Stimulated activated CD4-positive, alpha-beta T cell treated with anti-CD3 and anti-CD28 coated beads, Interleukin-4, amount 100 ng/mL, for 48 hours (primary cell): ENCODE data around the gene SLC7A1.

ENCODE experiments used
- DNase-seq, 2 donors: peaks; one replicate each; pipeline ENCODE4 v3.0.0-alpha.2; 2020; ENCODE audit warnings: low read depth in 2 of 2

Gene SLC7A1

GRCh38 chr13:29530901-29531300 lies 64.6 kb downstream of the SLC7A1 start:
- no peak for DNase-seq

DNA sequence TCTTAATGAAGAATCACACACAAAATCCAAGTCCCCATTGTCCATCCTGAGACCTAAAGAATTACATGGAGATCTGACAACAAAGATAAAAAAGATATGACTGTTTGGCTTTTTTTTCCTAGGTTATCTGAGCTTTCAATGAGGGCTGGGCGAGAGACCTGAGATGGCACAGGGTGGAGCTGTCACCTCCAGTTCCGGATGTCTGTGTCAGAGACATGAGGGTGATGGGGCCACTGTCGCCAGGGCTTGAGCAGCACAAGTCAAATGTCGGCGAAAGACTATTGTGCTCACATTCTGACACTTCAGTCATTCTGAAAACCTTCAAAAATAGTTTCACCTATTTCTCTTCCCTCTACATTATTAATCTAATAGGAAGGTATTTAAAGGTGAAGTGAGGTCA lies 65.7 kb downstream of the SLC7A1 start:
- DNase-seq = no peak

GRCh38 chr13:29527916-29528315 lies 67.6 kb downstream of the SLC7A1 start:
- no peak for DNase-seq

- no peak for DNase-seq
Measured at GRCh38 chr13:29527511-29527910, 68.0 kb downstream of the SLC7A1 start.

DNA sequence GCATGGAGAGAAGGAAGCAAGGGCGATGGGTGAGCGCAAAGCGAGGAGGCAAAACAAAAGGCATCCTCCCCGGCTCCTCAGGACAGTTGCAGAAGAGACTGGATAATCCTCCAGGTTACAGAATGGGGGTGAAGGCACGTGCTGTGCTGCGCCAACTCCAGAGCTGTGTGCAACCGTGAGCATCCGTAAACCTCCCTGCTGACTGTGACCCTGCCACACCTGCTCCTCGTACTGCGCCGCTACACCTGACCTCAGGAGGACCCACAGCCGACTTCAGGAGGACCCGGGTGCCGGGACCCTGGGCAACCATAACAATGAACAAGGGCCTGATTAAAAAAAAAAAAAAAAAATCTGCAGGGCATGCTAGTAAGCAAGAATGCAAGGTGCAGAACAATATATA lies 68.7 kb downstream of the SLC7A1 start:
- no peak for DNase-seq

GRCh38 chr13:29525757-29526156 lies 69.7 kb downstream of the SLC7A1 start:
- no peak for DNase-seq

GRCh38 chr13:29524641-29525040 lies 70.8 kb downstream of the SLC7A1 start:
- DNase-seq = no peak

- DNase-seq = no peak
Measured at GRCh38 chr13:29524176-29524575, 71.3 kb downstream of the SLC7A1 start.

DNA sequence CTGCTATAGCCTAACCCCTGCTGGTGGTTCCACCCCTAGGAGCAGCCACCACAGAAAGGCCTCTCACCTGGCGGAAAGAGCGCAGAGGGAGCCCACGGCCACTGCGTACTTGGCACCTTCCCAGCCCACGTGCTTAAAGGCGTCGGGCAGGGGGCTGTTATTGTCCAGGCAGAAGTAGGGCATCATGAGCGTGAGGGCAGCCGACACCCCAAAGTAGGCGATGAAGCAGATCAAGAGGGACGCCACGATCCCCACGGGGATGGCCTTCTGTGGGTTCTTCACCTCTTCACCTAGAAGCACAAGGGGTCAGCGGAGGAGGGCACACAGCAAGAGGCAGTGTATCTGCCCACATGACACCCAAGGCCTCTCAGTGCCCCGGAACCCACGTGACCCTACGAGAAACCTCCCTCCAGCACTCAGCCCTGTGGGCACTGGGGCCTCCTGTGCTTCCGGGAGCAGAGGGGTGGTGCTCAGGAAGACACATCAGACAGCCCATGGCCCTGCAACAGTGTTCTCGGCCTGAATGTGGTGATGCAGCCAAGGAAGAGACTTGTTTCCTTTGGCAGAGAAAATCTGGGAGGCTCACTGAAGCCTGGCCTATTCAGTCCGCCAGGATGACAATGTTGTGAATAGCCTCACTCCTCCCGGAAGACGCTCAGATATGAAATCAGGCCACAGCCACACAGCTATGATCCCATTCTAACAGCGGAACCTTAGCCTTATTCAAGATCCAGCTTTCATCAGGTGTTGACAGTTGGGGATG lies 72.1 kb downstream of the SLC7A1 start:
- DNase-seq = no peak

GRCh38 chr13:29522044-29522685 lies 73.3 kb downstream of the SLC7A1 start:
- no peak for DNase-seq

DNA sequence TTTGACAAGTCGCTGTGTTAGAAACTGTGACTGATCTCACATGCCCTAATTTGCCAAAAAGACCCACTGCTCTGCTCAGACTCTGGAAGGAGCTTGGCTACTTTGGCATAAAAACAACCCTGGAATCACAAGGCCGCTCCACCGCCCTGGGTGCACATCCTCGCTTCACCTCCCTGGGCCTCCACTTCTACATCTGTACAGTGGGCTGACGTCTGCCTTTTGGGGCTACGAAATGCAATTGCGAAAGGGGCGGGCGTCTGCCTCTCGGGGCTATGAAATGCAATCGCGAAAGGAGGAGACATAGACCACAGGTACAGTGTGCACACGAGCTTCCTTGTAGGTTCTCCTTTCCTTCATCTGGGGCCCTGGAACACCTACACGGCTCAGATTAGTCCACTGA lies 74.2 kb downstream of the SLC7A1 start:
- DNase-seq = no peak

GRCh38 chr13:29520671-29521070 lies 74.8 kb downstream of the SLC7A1 start:
- no peak for DNase-seq

DNA sequence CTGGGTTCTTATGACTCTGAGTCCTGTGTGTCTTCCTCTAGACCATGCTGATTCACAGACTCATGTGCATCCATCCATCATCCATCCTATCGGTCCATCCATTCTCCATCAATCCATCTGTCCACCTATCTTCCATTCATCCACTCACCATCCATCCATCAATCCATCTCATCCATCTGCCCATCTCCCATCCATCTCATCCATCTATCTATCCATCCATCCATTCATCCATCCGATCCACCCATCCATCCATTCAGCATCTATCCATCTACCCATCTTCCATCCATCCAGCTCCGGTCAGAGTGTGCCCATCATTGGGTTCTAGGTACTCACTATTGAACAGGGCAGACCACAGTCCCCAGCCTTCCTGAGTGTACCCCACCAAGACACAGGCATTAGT lies 75.6 kb downstream of the SLC7A1 start:
- DNase-seq = no peak

DNA sequence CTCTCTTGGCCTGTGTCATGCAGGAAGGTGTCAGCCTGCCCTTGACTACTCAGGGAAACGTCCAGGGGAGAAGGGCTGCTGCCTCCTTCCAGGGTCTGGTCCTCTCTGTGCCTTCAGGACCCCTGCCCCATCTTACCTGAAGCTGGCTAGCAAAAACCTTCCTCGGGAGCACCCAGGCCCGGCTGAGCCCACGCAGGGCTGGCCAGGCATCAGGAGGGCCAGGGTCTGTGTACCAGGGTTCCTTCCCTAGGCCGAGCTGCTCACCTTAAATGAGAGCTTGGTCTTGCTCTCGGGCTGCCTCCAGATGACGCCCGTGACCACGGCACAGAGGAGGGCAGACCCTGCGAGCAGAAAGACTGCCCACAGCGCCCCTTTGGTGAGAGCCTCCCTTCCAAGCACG lies 78.6 kb downstream of the SLC7A1 start:
- DNase-seq = no peak

- DNase-seq = no peak
Measured at GRCh38 chr13:29516012-29516411, 79.5 kb downstream of the SLC7A1 start.

DNA sequence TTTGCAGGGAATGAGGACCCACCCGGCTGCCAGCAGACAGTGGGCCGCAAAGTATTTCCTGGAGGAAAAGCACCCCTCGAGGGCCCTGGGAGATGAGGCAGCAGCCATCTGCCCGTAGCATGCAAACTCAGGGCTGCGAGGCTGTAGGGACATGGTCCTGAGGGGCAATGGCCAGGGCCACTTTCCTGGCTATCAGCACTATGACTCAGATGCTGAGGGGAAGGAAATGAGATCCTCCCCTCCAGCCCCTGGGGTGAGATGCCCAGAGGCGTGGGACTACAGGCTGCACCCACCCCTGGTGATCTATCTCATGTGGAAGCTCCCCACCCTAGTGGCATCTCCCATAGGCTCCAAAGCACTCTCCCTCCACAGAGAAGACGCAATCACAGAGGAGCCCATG lies 80.1 kb downstream of the SLC7A1 start:
- no peak for DNase-seq

DNA sequence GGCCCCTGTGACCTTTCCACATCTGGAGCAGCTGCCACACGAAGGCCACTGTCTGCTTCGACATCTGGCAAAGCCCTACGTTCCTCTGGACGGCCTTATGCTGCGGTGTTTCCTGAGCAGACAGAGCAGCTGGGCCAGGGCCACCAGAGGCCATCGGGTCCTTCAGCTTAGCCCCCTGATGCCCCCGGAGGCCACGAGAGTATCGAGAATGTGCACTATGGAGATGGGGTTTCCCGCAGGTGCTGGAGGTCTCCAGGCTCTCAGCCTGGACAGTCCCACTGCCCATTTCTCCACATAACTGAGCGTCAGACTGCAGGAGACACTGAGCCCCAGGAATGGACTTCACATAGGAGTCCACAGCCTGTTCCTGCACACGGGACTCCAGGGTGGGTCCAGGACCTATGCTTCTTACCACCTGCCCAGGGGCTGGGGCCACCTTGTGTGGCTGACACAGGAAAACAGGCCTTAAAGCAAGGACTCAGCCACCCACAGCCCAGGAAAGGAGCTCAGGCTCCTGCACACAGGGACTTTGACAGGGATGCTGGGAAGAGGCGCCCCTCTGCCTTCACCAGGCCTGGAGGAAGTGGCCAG lies 80.7 kb downstream of the SLC7A1 start:
- no peak for DNase-seq

DNA sequence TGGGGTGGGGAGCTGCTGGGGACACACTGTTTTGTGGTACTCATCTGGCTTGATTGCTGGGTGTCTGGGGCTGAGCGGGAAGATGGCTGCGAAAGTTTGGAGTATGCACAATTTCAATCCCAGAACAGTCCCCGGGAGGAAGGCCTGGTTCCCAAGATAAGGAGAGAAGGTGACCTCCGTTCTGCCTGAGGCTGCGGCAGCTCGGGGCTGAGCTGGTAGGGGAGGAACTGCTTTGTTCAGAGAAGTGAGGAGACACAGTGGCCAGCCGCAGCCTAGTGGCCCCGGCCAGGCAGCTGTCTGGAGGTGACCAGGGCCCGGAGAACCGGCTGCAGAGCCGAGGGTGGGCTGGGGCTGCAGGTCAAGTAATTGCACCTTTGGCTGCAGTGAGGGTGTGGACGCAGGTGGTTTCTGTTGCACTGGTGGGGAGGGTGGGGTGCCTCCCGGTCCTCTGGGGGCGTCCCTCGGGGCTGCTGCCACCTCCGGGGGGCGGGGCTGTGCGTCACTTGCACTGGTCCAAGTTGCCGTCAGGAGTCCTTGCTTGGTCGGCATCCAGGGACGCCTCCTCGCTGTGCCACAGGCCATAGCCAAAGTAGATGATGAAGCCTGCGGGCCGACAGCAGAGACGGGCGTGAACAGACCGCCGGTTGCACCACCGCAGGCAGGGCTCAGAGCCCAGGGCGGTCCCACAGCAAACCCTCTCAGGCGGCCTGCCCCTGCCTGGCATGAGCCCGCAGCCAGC lies 81.3 kb downstream of the SLC7A1 start:
- DNase-seq = no peak

- DNase-seq = no peak
Measured at GRCh38 chr13:29513002-29513980, 82.2 kb downstream of the SLC7A1 start.

GRCh38 chr13:29511980-29512379 lies 83.5 kb downstream of the SLC7A1 start:
- no peak for DNase-seq

DNA sequence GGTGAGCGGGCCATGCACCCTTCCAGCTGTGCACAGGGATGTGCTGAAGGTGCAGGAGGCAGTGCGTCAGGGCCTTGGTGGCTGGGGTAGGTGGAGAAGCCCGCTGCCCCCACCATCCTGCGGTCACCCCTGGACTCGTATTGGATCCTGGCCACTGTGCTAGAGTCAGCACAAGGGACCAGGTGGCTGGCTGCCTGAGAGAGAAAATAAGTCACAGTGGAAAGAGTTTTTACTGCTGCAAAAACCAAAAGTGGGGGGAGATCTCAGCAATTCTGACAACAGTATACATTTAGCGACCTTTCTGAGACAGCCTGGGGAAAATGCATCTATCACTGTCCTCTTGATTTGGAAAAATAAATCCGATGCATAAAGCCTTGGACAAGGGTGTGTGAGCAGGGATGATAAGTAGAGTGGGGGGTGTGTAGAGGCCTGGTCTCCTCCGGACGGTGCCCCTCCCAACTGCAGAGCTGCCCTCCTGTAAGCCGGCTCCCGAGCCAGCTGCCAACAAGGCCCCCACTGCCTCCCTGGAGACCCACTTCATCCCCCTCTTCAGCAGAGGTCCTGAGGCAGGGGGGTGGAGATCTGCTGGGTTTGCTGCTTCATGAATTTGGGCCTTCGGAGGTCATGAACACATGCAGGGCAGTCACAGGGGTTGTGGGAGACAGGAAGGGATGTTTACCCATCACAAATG lies 84.2 kb downstream of the SLC7A1 start:
- DNase-seq = no peak
